D721Med (cell line): Measurements from ENCODE around the gene TUBGCP4.

Experiments used
- DNase-seq: peaks from one replicate; pipeline ENCODE4 v3.0.0; 2011; ENCODE audit warnings: low spot score; ENCODE audit not compliant: insufficient read length
- FAIRE-seq: peaks from 2 replicates; lab custom pipeline; 2011; peaks lifted over from hg19 to GRCh38; lab: Jason Lieb, UNC
- TF ChIP-seq, protein P1 (sequence below): IDR thresholded peaks from 2 replicates; pipeline ENCODE4 v1.5.1; 2012; ENCODE audit warnings: mild to moderate bottlenecking, control low read depth; ENCODE audit not compliant: insufficient read depth; ENCODE audit errors: missing control alignments

Gene TUBGCP4

DNA sequence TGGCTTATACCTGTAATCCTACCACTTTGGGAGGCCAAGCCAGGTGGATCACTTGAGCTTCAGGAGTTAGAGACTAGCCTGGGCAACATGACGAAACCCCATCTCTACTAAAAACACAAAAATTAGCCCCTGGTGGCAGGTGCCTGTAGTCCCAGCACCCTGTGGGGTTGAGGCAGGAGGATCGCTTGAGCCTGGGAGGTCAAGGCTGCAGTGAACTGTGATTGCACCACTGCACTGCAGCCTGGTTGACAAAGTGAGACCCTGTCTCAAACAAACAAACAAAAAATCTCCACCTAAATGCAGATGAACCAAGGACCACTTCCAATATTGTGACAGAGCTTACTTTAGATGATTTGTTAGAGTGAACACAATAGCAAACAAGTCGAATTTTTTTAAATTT is 68.4 kb downstream of the TUBGCP4 start:
- no peak for FAIRE-seq
- DNase-seq: no peak
- TF ChIP-seq, protein P1, sequence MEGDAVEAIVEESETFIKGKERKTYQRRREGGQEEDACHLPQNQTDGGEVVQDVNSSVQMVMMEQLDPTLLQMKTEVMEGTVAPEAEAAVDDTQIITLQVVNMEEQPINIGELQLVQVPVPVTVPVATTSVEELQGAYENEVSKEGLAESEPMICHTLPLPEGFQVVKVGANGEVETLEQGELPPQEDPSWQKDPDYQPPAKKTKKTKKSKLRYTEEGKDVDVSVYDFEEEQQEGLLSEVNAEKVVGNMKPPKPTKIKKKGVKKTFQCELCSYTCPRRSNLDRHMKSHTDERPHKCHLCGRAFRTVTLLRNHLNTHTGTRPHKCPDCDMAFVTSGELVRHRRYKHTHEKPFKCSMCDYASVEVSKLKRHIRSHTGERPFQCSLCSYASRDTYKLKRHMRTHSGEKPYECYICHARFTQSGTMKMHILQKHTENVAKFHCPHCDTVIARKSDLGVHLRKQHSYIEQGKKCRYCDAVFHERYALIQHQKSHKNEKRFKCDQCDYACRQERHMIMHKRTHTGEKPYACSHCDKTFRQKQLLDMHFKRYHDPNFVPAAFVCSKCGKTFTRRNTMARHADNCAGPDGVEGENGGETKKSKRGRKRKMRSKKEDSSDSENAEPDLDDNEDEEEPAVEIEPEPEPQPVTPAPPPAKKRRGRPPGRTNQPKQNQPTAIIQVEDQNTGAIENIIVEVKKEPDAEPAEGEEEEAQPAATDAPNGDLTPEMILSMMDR: no peak

DNA sequence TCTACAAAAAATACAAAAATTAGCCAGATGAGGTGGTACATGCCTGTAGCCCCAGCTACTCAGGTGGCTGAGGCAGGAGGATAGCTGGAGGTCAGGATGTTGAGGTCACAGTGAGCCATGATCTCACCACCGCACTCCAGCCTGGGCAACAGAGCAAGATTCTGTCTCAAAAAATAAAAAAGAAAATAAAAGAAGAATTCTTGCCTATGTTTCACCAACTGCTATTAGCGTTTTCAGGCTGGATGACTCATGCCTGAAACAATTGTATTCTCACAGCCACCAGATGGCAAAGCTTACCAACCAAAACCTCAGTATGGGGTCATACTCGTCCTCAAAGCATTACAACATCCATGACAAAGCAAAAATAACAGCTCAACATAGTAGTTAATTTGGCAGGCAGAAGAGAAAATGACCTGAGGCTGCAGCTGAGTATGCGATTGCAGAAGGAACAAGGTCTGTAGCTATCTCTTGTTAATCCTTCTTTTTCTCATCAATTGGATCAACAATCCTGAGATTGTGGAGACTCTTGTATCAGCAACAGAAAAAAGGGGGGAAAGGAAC is 69.9 kb downstream of the TUBGCP4 start:
- FAIRE-seq (no peak), DNase-seq (no peak)
- TF ChIP-seq, protein P1: peak; percentile 49

DNA sequence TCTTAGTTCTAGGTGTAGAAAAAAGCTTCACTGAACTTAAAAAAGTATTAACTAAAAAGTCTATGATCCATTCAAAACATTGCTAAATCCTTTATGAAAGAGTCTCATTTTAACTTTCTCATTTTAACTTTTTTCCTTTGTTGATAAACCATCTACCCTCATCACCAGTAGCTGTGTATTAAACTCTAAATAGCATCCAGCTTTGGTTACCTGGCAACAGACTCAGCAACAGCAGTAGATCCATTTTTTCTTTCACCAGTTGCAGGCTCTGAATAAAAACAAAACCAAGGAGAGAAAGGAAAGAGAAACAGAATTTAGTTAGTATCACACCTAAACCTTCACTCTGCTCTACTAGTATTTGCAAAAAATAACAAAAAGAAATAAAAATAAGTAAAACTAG is 70.4 kb downstream of the TUBGCP4 start:
- DNase-seq: no peak
- TF ChIP-seq, protein P1: no peak
- no peak for FAIRE-seq

DNA sequence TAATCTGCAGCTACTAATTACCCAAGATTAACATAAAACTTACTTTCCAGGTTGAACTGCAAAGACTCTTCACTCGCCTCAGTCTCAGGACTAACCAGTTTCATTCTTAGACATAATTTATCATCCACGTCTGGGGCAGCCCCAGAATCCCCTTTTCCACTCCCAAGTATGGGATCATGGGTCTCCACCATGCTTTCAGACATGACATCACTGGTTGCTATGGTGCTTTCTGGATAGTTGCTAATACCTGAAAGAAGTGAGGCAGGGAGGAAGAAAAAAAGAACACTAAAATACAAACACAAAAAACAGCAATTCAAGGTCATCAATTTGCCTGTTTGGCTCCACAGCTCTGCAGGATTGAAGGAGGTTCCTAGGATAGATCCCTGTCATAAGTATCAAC is 75.4 kb downstream of the TUBGCP4 start:
- TF ChIP-seq, protein P1: no peak
- FAIRE-seq: no peak
- no peak for DNase-seq

DNA sequence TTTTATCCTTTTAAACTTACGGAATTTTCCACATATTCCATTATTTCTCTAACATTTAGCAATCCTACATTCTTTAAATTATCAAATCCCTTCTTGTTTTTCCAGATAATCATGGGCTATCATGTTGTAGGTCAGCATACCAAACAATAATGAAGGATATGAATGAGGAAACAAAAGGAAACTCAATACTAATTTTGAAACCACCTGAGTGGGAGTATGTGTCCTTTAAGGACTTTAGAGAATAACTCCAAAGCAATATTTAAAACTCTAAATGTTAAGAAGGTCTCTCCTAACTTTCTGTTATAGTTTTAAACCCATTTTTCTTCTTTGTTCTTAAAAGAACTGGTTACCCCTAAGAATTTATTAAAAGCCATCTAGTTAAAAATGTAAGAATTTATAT is 79.1 kb downstream of the TUBGCP4 start:
- DNase-seq (no peak), FAIRE-seq (no peak)
- TF ChIP-seq, protein P1: no peak
